CD4-positive, alpha-beta T cell treated with Interleukin-21 for 1 hour (primary cell): ENCODE measurements around the gene DLK1.

Experiments used
- DNase-seq: peaks from one replicate; pipeline ENCODE4 v3.0.0-alpha.2; 2020

DLK1 gene

GRCh38 chr14:100734031-100734990 lies 7.6 kb downstream of the DLK1 start:
- DNase-seq = no peak

- DNase-seq = no peak
Measured at GRCh38 chr14:100735271-100735670, 8.6 kb downstream of the DLK1 start.

GRCh38 chr14:100736269-100737180 lies 9.8 kb downstream of the DLK1 start:
- DNase-seq = no peak

- no peak for DNase-seq
Measured at GRCh38 chr14:100737526-100737925, 10.8 kb downstream of the DLK1 start.

DNA sequence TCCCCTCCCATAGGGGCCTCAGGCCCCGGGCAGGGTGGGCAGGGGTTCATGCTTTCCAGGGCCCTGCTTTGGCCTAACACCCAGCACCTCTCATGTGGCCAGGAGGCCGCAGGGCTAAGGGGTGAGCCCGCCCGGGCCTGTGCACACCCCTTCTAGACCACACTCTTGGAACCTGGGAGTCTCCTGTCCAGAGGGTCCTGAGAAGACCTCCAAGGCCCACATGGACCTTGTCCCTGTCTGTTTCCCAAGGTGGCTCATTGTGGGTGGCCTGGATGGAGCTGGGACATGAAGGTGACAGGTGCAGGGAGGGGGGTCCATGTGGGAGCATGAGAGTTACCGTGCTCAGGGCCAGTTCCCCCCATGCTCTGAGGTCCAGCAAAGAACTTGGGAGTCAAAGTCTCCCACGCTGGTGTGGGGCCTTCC lies 11.6 kb downstream of the DLK1 start:
- DNase-seq = no peak

DNA sequence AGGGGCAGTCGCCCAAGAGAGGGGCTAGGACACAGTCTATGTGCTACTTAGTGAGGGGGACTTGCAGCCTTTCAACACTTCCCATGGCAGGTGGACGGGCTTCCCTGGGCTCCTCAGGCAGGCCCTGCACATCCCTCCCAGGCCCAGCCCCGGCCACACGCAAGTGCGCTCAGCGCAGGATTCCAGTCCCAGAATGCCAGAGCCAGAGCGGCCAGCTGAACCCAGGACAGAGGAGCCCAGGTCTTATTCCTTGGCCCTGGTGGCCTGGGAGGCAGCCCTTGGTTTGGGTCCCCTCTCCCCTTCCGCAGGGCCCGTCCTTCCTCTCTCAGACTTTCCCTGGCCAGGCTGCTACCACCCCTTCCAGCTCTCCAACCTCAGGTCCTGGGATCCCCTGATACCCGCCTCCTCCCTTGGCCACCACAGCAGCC lies 12.0 kb downstream of the DLK1 start:
- DNase-seq = no peak

DNA sequence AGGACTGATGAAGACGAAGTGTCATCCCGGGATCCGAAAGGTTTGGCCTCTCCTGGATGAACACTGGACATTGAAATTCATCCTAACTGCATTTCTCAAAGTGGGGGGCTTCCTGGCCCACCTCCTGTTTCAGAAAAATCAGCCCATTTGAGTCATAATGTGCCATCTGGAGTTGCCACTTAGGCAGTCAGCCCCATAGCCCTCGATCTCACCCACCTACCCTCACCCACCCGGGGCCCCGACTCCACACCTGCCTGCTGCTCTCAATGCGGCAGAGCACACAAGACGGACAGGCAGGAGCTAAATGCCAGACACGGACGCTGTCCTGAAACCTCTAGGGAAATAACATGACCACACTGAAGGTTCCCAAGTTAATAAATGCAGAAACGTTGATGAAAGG lies 12.6 kb downstream of the DLK1 start:
- no peak for DNase-seq

DNA sequence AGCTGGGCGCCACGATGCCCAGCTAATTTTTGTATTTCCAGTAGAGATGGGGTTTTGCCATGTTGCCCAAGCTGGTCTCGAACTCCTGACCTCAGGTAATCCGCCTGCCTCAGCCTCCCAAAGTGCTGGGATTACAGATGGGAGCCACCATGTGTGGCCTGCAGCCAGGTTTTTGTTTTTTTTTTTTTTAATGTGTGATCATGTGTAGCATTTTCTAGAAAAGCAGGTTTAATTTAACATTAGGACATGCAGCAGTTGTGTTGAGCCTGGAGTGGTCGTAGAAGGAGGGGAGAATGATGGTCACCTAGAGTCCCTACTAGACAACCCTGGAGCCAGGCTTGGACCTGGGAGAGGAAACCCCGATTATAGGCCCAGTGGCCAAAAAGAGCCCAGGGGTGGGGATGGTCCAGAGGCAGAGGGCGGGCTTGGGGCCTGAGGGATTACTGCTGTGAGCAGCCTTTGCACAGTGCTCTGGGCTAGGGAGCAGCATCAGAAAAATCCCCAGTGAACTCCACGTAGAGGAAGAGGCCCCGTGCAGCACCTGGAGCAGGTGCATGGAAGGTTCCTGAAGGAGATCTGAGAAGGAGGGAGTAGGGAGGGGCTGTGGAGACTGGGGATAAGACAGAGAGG lies 13.6 kb downstream of the DLK1 start:
- no peak for DNase-seq

GRCh38 chr14:100740929-100741328 lies 14.2 kb downstream of the DLK1 start:
- DNase-seq = no peak

GRCh38 chr14:100741966-100742365 lies 15.3 kb downstream of the DLK1 start:
- no peak for DNase-seq

DNA sequence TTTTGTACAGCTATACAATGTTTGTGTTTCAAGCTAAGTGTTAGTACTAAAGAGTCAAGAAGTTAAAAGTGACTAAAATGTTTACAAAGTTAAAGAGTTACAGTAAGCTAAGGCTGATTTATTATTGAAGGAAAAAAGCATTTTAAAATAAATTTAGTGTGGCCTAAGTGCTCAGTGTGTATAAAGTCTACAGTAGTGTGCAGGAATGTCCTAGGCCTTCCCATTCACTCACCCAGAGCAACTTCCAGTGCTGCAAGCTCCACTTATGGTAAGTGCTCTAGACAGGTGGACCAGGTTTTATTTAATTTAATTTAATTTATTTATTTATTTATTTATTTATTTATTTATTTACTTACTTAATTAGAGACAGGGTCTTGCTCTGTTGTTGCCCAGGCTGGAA lies 19.6 kb downstream of the DLK1 start:
- no peak for DNase-seq

DNA sequence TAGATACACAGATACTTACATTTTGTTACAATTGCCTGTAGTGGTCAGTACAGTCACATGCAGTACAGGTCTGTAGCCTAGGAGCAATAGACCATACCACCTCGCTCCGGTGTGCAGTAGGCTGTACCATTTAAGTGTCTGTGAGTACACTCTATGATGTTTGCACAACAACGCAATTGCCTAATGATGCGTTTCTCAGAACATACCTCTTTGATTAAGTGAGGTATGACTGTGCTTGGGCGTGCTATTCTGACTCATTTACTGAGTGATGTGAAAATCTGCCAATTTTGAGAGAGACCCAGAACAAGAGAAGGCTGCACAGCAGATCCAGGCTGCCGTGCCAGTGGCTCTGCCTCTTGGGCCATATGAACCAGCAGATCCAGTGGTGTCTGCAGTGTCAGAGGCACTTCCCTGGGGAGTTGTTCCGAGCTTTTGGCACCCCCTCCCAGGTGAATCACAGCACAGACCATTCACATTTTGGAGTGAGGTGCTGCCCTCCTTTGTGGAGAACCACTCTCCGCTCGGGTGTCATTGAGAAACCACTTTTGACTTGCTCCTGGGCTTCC lies 20.4 kb downstream of the DLK1 start:
- DNase-seq = no peak

DNA sequence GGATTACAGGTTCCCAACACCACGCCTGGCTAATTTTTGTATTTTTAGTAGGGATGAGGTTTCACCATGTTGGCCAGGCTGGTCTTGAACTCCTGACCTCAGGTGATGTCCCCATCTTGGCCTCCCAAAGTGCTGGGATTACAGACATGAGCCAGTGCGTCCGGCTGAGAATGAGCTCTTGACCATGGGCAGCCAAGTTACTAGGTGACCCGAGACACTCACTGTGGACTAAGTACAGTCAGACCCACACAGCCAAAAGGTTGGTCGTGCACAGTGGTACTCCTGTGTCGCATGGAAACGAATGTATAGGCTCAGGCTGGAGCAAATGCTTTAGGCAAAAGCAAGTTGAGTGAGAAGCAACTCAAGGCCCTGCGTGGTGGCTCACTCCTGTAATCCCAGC lies 21.0 kb downstream of the DLK1 start:
- no peak for DNase-seq

DNA sequence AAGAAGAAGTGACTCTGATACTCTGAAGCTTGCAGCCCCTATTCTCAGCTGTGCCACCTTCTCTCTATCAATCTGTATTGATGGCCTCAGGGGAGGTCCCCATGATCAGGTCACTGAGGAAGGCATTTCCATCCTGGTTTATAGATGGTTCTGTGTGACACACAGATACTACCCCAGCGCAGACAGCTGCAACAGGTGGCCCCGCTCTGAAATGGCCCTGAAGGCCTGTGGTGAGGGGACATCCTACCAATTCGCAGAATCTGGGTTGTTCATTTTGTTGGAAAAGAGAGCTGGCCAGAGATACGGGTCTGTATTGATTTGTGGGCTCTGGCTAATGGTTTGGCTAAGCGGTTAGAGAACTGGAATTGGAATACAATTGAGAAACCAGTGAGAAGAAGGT lies 21.7 kb downstream of the DLK1 start:
- DNase-seq = no peak

DNA sequence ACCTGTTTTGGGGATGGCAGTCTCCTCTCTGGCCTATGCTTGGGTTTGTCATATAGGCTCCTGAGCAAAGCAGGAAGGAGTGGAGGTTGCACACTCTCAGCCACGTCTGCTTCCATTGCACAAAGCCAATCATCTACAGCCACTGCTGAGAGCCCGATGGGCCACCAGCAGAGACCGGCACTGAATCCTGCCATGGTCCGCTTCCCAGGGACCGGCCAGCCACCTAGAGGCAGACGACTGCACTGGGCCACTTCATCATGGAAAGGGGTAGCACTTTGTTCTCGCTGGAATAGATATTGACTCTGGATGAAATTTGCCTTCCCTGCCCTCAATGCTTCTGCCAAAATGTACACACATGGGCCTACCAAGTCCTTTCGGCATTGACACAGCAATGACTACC lies 22.3 kb downstream of the DLK1 start:
- no peak for DNase-seq

GRCh38 chr14:100749967-100750597 lies 23.4 kb downstream of the DLK1 start:
- no peak for DNase-seq

GRCh38 chr14:100750762-100751699 lies 24.3 kb downstream of the DLK1 start:
- DNase-seq = no peak

GRCh38 chr14:100754020-100754419 lies 27.3 kb downstream of the DLK1 start:
- DNase-seq = no peak

DNA sequence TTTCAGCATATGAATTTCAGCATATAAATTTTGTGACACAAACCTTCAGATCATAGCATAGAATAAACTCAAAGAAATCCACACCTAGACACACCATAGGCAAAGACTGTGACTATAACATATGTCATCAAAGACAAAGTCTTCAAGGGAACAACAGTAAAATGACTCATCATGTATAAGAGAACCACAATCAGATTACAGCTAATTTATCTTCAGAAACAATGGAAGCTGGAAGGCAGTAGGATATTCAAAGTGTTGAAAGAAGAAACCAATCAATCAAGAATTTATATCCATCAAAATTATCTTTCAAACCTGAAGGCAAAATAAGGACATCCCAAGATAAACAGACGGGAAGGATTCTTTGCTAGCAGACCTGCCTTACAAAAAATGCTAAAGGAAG lies 29.0 kb downstream of the DLK1 start:
- DNase-seq = no peak

GRCh38 chr14:100761481-100761880 lies 34.8 kb downstream of the DLK1 start:
- DNase-seq = no peak

- DNase-seq = no peak
Measured at GRCh38 chr14:100762089-100762515, 35.4 kb downstream of the DLK1 start.
